Ascending aorta (tissue), 2 donors: Measurements from ENCODE around the gene CNTNAP2. TPM values are rescaled to one million over a fixed set of nuclear protein-coding genes. Genes with fewer than 3 reads are reported as not detected.

ENCODE experiments used
- DNase-seq, 2 donors: peaks; one replicate each; pipeline ENCODE4 v3.0.0-alpha.2; 2019; ENCODE audit warnings: low spot score in 2 of 2
- H3K27ac ChIP-seq, 2 donors: fragments of 200-600 bp; sonication (generic); one replicate each; pipeline ENCODE4 v1.5.1; 2016 to 2017; ENCODE audit warnings: mild to moderate bottlenecking in 1 of 2
- H3K27me3 ChIP-seq: fragments of 200-600 bp; sonication (generic); one replicate; pipeline ENCODE4 v1.5.1; 2017
- H3K36me3 ChIP-seq, 2 donors: fragments of 200-600 bp; sonication (generic); one replicate each; pipeline ENCODE4 v1.5.1; 2016
- H3K4me1 ChIP-seq, 2 donors: fragments of 200-600 bp; sonication (generic); one replicate each; pipeline ENCODE4 v1.5.1; 2016 to 2017; ENCODE audit warnings: mild to moderate bottlenecking in 1 of 2
- H3K4me3 ChIP-seq, 2 donors: fragments of 200-600 bp; sonication (generic); one replicate each; pipeline ENCODE4 v1.5.1; 2016 to 2017; ENCODE audit warnings: mild to moderate bottlenecking in 1 of 2
- H3K9me3 ChIP-seq, 2 donors: fragments of 200-600 bp; sonication (generic); one replicate each; pipeline ENCODE4 v1.5.1; 2016
- intact Hi-C: fragments of 100-400 bp; cut with DNase I; formaldehyde crosslinking; loops from one replicate; pipeline ENCODE4 v1.15.1; 2023
- total RNA-seq: library from RNA; depleted of rRNA; stranded (reverse); fragments of >200 nt; gene quantifications from one replicate; pipeline ENCODE4 v1.1.0, GENCODE V29; 2016
- TF ChIP-seq, protein P1 (sequence below), 3 experiments: fragments of 200-600 bp in 2 of 3; fragments of 450-650 bp in 1 of 3; sonication (generic) in 2 of 3; IDR thresholded peaks; one replicate each; pipeline ENCODE4 v1.5.1; 2016 to 2019; ENCODE audit warnings: antibody characterized with exemption in 3 of 3, mild to moderate bottlenecking in 1 of 3, moderate library complexity in 1 of 3

CNTNAP2 gene
- total RNA-seq, 1 donor from 2014 or later: not detected

DNA sequence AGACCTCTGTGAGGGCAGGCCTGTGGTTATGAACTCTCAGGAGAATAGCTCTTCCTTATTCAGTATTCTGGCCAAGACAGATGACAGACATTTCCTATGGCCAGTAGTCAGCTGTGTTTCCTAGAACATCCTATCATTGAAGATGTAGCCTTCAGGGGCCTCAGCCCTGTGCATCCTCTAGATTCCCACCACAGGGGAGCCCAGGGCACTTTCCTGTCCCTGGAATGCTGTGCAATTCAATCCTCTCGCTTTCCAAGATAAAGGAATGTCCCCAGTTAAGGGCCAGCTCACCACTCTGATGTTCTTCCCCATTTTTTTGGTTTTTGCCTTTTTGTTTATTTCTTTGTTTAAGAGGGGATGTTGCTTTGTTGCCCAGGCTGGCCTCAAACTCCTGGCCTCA is 1895.2 kb downstream of the CNTNAP2 start:
- no peak for DNase-seq
- H3K4me3 ChIP-seq: no peak overlapping the region
- no peak overlapping the region for H3K27ac ChIP-seq
- no peaks in the 10 kb centered on the region for H3K27me3 ChIP-seq
- H3K9me3 ChIP-seq: no peaks in the 10 kb centered on the region
- TF ChIP-seq, protein P1, sequence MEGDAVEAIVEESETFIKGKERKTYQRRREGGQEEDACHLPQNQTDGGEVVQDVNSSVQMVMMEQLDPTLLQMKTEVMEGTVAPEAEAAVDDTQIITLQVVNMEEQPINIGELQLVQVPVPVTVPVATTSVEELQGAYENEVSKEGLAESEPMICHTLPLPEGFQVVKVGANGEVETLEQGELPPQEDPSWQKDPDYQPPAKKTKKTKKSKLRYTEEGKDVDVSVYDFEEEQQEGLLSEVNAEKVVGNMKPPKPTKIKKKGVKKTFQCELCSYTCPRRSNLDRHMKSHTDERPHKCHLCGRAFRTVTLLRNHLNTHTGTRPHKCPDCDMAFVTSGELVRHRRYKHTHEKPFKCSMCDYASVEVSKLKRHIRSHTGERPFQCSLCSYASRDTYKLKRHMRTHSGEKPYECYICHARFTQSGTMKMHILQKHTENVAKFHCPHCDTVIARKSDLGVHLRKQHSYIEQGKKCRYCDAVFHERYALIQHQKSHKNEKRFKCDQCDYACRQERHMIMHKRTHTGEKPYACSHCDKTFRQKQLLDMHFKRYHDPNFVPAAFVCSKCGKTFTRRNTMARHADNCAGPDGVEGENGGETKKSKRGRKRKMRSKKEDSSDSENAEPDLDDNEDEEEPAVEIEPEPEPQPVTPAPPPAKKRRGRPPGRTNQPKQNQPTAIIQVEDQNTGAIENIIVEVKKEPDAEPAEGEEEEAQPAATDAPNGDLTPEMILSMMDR (IDR thresholded peaks at IDR 0.05): no peak
- no peaks in the 10 kb centered on the region for H3K36me3 ChIP-seq
- intact Hi-C loops: no loop called here
- H3K4me1 ChIP-seq: no peaks in the 10 kb centered on the region

DNA sequence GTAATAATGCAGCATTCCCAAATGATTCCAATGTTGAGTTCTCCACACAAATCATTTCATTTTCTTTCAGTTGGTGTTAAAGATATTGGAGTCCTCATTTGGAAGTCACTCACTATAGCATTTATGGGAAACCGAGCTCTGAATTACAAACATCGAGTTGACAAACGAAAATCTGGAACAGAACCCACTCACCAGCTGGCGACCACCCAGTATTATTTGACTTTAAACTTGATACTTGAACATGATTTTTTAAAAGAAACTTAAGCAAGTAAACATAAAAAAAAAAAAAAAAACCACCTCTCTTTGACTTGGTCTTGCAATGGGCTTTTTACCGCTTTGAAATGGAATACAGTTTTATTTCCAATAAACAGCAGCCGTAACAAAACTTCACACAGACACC is 1897.4 kb downstream of the CNTNAP2 start:
- H3K9me3 ChIP-seq: no peaks in the 10 kb centered on the region
- intact Hi-C loops: no loop called here
- H3K36me3 ChIP-seq: no peaks in the 10 kb centered on the region

DNA sequence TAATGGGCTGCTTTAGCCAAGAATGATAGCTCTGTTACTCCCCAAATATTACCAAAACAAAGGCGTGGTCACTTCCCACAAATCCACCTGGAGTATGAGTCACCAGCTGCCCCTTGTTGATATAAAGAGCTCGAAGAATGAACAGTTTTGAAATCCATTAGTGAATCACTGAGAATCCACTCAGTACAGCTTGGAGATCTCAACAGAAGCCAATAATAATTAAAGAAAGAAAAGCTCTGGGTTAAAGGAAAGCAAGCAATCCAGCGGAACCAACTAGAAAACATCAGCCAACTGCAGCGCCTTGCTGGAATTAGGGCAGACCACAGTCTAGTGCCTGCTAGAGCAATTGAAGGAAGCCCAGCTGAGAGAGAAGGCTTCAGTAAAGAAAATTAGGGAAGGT is 1897.9 kb downstream of the CNTNAP2 start:
- intact Hi-C loops: no loop called here
- no peaks in the 10 kb centered on the region for H3K9me3 ChIP-seq
- no peaks in the 10 kb centered on the region for H3K36me3 ChIP-seq
- TF ChIP-seq, protein P1 (IDR thresholded peaks at IDR 0.05): no peak
- H3K4me3 ChIP-seq: no peak overlapping the region
- no peaks in the 10 kb centered on the region for H3K27me3 ChIP-seq
- H3K27ac ChIP-seq: no peak overlapping the region
- H3K4me1 ChIP-seq: no peaks in the 10 kb centered on the region
- no peak for DNase-seq

More for the DNA sequence above, 1897.4 kb downstream of the CNTNAP2 start:
- Histone ChIP-seq H3K27me3 (no peaks in the 10 kb centered on the region), H3K4me3 (no peak overlapping the region), H3K27ac (no peak overlapping the region), H3K4me1 (no peaks in the 10 kb centered on the region)
- no peak for DNase-seq
- TF ChIP-seq, protein P1 (IDR thresholded peaks at IDR 0.05): no peak

DNA sequence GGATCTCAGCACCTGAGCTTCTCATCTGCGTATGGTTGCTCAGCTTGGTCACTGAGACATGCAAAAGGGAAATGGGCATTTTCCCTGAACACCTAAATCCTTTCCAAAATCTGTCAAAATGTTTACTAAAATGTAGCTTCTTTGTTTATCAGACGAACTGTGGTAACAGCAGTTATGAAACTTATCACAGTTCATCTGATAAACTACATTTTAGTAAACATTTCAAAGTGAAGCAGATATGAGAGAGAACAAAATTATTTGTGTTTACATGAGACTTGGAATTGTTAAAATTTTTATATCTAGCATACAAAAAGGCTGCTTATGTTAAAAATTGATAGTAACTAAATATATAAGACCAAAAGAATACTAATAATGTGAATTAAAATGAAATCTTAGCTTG is 1900.5 kb downstream of the CNTNAP2 start:
- Histone ChIP-seq H3K4me3 (no peak overlapping the region), H3K4me1 (no peaks in the 10 kb centered on the region), H3K27me3 (no peaks in the 10 kb centered on the region), H3K36me3 (no peaks in the 10 kb centered on the region), H3K9me3 (no peaks in the 10 kb centered on the region), H3K27ac (no peak overlapping the region)
- TF ChIP-seq, protein P1 (IDR thresholded peaks at IDR 0.05): no peak
- intact Hi-C loops: no loop called here
- DNase-seq: no peak

DNA sequence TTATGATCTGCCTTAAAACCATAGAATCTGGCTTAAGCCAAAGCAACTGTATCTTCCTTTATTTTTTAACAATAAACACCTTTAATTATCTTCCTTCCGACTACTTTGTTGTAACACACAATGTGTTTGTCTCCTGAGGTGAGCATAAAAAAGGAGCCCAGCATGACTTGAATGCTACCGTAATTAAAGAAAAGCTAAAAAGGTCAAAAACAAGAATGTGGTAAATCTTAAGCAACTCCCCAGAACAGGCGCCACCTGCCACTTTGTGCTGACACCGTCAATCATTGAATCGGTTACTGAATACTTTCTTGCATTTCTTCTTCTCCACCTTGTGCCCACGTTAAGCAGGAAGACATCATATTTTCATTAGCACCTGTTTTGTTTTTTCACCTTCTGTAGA is 1904.1 kb downstream of the CNTNAP2 start:
- no peak for DNase-seq
- intact Hi-C loops: no loop called here
- no peaks in the 10 kb centered on the region for H3K9me3 ChIP-seq
- no peaks in the 10 kb centered on the region for H3K36me3 ChIP-seq
- H3K4me1 ChIP-seq: no peaks in the 10 kb centered on the region
- H3K27ac ChIP-seq: no peak overlapping the region
- TF ChIP-seq, protein P1 (IDR thresholded peaks at IDR 0.05): no peak
- no peaks in the 10 kb centered on the region for H3K27me3 ChIP-seq
- H3K4me3 ChIP-seq: no peak overlapping the region

DNA sequence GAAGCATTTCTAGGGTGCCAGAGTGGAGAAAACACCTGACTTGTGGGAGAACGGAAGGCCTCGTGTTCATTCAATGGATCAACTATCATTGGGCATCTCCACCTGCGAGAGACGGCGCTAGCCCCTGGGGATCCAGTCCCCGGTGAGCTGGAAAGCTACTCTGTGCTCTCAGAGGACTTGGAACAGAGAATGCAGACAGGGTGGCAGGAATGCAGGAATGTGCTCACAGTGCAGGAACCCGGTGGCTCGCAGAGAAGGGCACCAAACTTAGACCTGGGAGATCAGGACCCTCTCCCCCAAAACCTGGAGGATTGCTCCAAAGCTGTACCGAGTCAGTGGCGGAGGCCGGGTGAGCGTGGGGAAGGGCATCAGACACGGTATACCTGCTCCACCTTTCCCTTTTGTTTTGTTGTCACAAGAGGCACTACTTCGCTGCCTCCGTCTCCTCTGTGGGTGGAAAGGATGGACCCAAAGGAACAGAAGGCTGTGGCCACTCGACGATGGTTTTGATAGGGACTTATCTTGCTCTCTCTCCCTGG is 1905.0 kb downstream of the CNTNAP2 start:
- intact Hi-C loops: no loop called here
- H3K27ac ChIP-seq: no peak overlapping the region
- no peaks in the 10 kb centered on the region for H3K4me1 ChIP-seq
- no peaks in the 10 kb centered on the region for H3K9me3 ChIP-seq
- no peaks in the 10 kb centered on the region for H3K27me3 ChIP-seq
- no peaks in the 10 kb centered on the region for H3K36me3 ChIP-seq
- no peak for DNase-seq
- no peak overlapping the region for H3K4me3 ChIP-seq
- TF ChIP-seq, protein P1 (IDR thresholded peaks at IDR 0.05): no peak
